SH-SY5Y (cell line): Measurements from ENCODE around the gene COLQ.

Source experiments
- GATA2 ChIP-seq: IDR thresholded peaks from 2 replicates; pipeline ENCODE4 v1.6.1; 2011; ENCODE audit warnings: mild to moderate bottlenecking, low read depth, low read length
- GATA3 ChIP-seq: IDR thresholded peaks from 2 replicates; pipeline ENCODE4 v1.6.1; 2011; ENCODE audit warnings: low read depth, mild to moderate bottlenecking, low read length, moderate library complexity

DNA sequence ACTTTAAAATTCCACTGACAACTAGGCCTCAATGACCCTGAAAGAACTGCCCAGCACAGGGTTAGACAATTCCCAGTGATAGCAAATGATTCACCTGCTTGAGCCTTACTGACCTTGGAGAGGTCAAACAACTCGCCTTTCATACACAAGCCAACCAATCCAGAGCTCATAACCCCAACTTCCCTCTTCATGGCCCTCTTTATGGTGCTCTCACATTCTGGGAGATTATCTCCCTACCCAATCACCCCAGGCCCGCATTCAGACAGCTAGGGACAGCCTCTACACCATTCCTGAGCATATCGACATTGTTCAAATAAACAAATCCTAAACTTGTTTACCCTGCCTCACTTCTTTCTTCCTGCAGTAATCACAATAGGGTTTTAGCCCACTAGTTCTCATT, 32.2 kb upstream of the COLQ start:
- TF ChIP-seq GATA3 = no peak
- no peak for TF ChIP-seq GATA2
